HCT116 (cell line): ENCODE results near the gene PRDX4. TPM values are rescaled to one million over a fixed set of nuclear protein-coding genes. Genes with fewer than 3 reads are reported as not detected.

ENCODE experiments used
- ATAC-seq: fragments of 200-7000 bp; cut with Tn5 transposase; 2 replicates; pipeline ENCODE4 v1.9.1; 2020; ENCODE audit warnings: mild to moderate bottlenecking, moderate library complexity
- BruUV-seq: library from RNA; stranded (reverse); fragments of 400-500 nt; replicated peaks from 2 replicates; lab custom pipeline; 2021; lab: Mats Ljungman, UMichigan
- CTCF ChIA-PET: fragments of 300-600 bp; sonication (Branson Sonifier 250); formaldehyde crosslinking; loops from one replicate; lab custom pipeline; 2021; ENCODE audit warnings: antibody characterized with exemption; lab: Charles Lee
- POLR2A ChIA-PET: fragments of 300-600, 350-600 bp; sonication (Branson Sonifier 250); formaldehyde crosslinking; loops from one replicate; lab custom pipeline; 2021; ENCODE audit warnings: antibody characterized with exemption; lab: Charles Lee
- RAD21 ChIA-PET, 2 experiments: fragments of 300-600 bp; sonication (Branson Sonifier 250); formaldehyde crosslinking; loops; one replicate each; lab custom pipeline; 2023; ENCODE audit warnings: low total read pairs in 2 of 2; ENCODE audit not compliant: uncharacterized antibody in 2 of 2, unreplicated experiment in 2 of 2, low non-redundant PET in 1 of 2; lab: Charles Lee
- DNase-seq: peaks from one replicate; pipeline ENCODE4 v3.0.0-alpha.2; 2010; ENCODE audit warnings: low read depth, low spot score
- H2AFZ ChIP-seq: fragments of 200-600 bp; shearing (Covaris generic), sonication (generic); 2 replicates; pipeline ENCODE4 v1.6.1; 2017; ENCODE audit warnings: low read depth, mixed run types, mixed read lengths, antibody characterized with exemption, low read length; ENCODE audit not compliant: poor library complexity, severe bottlenecking
- H3K27ac ChIP-seq: 2 replicates; pipeline ENCODE4 v1.5.1; 2012; ENCODE audit warnings: low read depth, low read length
- H3K27me3 ChIP-seq: fragments of 200-600 bp; sonication (generic); 2 replicates; pipeline ENCODE4 v1.6.1; 2016; ENCODE audit warnings: mixed run types, low read length, mixed read lengths; ENCODE audit not compliant: insufficient read depth
- H3K36me3 ChIP-seq, 2 experiments: fragments of 200-500 bp in 1 of 2; fragments of 200-600 bp in 1 of 2; sonication (Bioruptor generic) in 1 of 2; sonication (generic) in 1 of 2; 2 replicates each; pipeline versions ENCODE4 v1.5.1 to v1.6.1; 2014 to 2016; ENCODE audit warnings: low read length in 2 of 2, inconsistent platforms in 1 of 2, mixed read lengths in 1 of 2, mixed run types in 1 of 2; ENCODE audit not compliant: insufficient read depth in 2 of 2, control insufficient read depth in 1 of 2
- H3K4me1 ChIP-seq, 2 experiments: fragments of 200-600 bp in 1 of 2; sonication (generic) in 1 of 2; 2 replicates each; pipeline versions ENCODE4 v1.5.1 to v1.6.1; 2012 to 2017; ENCODE audit warnings: low read length in 2 of 2, inconsistent platforms in 1 of 2, mild to moderate bottlenecking in 1 of 2, mixed read lengths in 1 of 2, mixed run types in 1 of 2, moderate library complexity in 1 of 2; ENCODE audit not compliant: insufficient read depth in 2 of 2, control insufficient read depth in 1 of 2
- H3K4me2 ChIP-seq: fragments of 200-600 bp; sonication (generic); 2 replicates; pipeline ENCODE4 v1.6.1; 2017; ENCODE audit warnings: mixed run types, low read length, mixed read lengths
- H3K4me3 ChIP-seq, 2 experiments: fragments of 200-600 bp in 1 of 2; sonication (generic) in 1 of 2; replicated peaks in 1 of 2; 2 replicates each; pipeline ENCODE4 v1.5.1; 2011 to 2016; ENCODE audit warnings: low read length in 2 of 2, control low read depth in 1 of 2, low read depth in 1 of 2, mild to moderate bottlenecking in 1 of 2, mixed read lengths in 1 of 2, mixed run types in 1 of 2
- H3K79me2 ChIP-seq: fragments of 200-600 bp; sonication (generic); 2 replicates; pipeline ENCODE4 v1.6.1; 2017; ENCODE audit warnings: mild to moderate bottlenecking, mixed run types, low read length, moderate library complexity, mixed read lengths; ENCODE audit not compliant: insufficient read depth
- H3K9ac ChIP-seq: fragments of 200-600 bp; sonication (generic); 2 replicates; pipeline ENCODE4 v1.6.1; 2016; ENCODE audit warnings: low read length, mixed read lengths
- H3K9me2 ChIP-seq: fragments of 200-600 bp; sonication (generic), shearing (Covaris generic); 2 replicates; pipeline ENCODE4 v1.6.1; 2017; ENCODE audit warnings: mixed run types, mild to moderate bottlenecking, moderate library complexity; ENCODE audit not compliant: insufficient read depth
- H3K9me3 ChIP-seq, 2 experiments: fragments of 200-500 bp in 1 of 2; fragments of 200-600 bp in 1 of 2; sonication (Bioruptor generic) in 1 of 2; sonication (generic) in 1 of 2; 2 replicates each; pipeline ENCODE4 v1.6.1; 2014 to 2017; ENCODE audit warnings: low read length in 2 of 2, mixed read lengths in 2 of 2, inconsistent platforms in 1 of 2, low read depth in 1 of 2, mild to moderate bottlenecking in 1 of 2, mixed run types in 1 of 2, moderate library complexity in 1 of 2; ENCODE audit not compliant: control insufficient read depth in 1 of 2, insufficient read depth in 1 of 2
- H4K20me1 ChIP-seq: fragments of 200-600 bp; sonication (generic), shearing (Covaris generic); 2 replicates; pipeline ENCODE4 v1.6.1; 2017; ENCODE audit warnings: mixed run types, mild to moderate bottlenecking, moderate library complexity; ENCODE audit not compliant: insufficient read depth
- CTCF ChIP-seq, 3 experiments: fragments of 200-600 bp in 1 of 3; sonication (generic) in 1 of 3; IDR thresholded peaks in 2 of 3; conservative IDR thresholded peaks in 1 of 3; 2 replicates each; pipeline ENCODE4 v1.5.1; 2012 to 2017; ENCODE audit warnings: low read depth in 2 of 3, low read length in 2 of 3, antibody characterized with exemption in 1 of 3, borderline replicate concordance in 1 of 3, control low read depth in 1 of 3, mild to moderate bottlenecking in 1 of 3, mixed read lengths in 1 of 3, mixed run types in 1 of 3, moderate library complexity in 1 of 3; ENCODE audit not compliant: insufficient read depth in 1 of 3
- MAX ChIP-seq: IDR thresholded peaks from 2 replicates; pipeline ENCODE4 v1.6.1; 2012
- RAD21 ChIP-seq: IDR thresholded peaks from 2 replicates; pipeline ENCODE4 v1.6.1; 2012; ENCODE audit warnings: low read depth, mild to moderate bottlenecking
- REST ChIP-seq: IDR thresholded peaks from 2 replicates; pipeline ENCODE4 v1.6.1; 2012; ENCODE audit warnings: low read depth
- ZNF274 ChIP-seq: fragments of 200-500 bp; sonication (Bioruptor generic); IDR thresholded peaks from 2 replicates; pipeline ENCODE4 v1.6.1; 2014; ENCODE audit warnings: mild to moderate bottlenecking, low read depth, low read length, inconsistent platforms
- intact Hi-C: fragments of 100-400 bp; cut with micrococcal nuclease; formaldehyde crosslinking; loops from 2 replicates; pipeline ENCODE4 v1.10.0; 2022
- total RNA-seq: library from RNA; stranded (reverse); gene quantifications from one replicate; pipeline ENCODE4 v1.2.1, GENCODE V29; 2021; ENCODE audit not compliant: unreplicated experiment

Gene PRDX4
- total RNA-seq, 1 experiment from 2014 or later = 122 TPM

GRCh38 chrX:23633834-23634580, 33.3 kb upstream of the PRDX4 start:
- H3K4me1 ChIP-seq = no peaks in the 10 kb centered on the region
- POLR2A ChIA-PET = no interaction called here
- H3K4me2 ChIP-seq = no peak overlapping the region
- intact Hi-C loops = loop anchor here (5.0 kb wide), 1 partner anchor 1647 kb away; no protein-coding TSS in a partner anchor
- H3K27ac ChIP-seq = no peak overlapping the region
- no peaks in the 10 kb centered on the region for H3K9me2 ChIP-seq
- no peaks in the 10 kb centered on the region for H3K36me3 ChIP-seq
- no peak overlapping the region for H3K9ac ChIP-seq
- BruUV-seq = no TSS peak
- ATAC-seq (peak; percentile 52; the same call in 1 of the 2 replicates), DNase-seq (no peak)
- RAD21 ChIA-PET = no interaction called here
- peak; percentile 3 to 41 (median 10); a peak in 2 of 6 replicates for TF ChIP-seq CTCF (IDR thresholded peaks at IDR 0.05 in 2 of 3, conservative IDR thresholded peaks at IDR 0.05 in 1 of 3; ENCODE audit: borderline replicate concordance in 1 of 3, insufficient read depth in 1 of 3, low read depth in 2 of 3, low read length in 2 of 3)
- peak; percentile 59 for TF ChIP-seq RAD21
- TF ChIP-seq ZNF274 = no peak
- no peaks in the 10 kb centered on the region for H3K79me2 ChIP-seq
- no peak overlapping the region for H3K4me3 ChIP-seq
- H2AFZ ChIP-seq = no peak overlapping the region
- H3K27me3 ChIP-seq = no peaks in the 10 kb centered on the region
- CTCF ChIA-PET = no interaction called here
- H3K9me3 ChIP-seq = no peaks in the 10 kb centered on the region
- no peaks in the 10 kb centered on the region for H4K20me1 ChIP-seq

GRCh38 chrX:23637187-23637586, 30.1 kb upstream of the PRDX4 start:
- H3K36me3 ChIP-seq = no peaks in the 10 kb centered on the region
- BruUV-seq = no TSS peak
- H3K27ac ChIP-seq = no peak overlapping the region
- H2AFZ ChIP-seq = no peak overlapping the region
- ChIA-PET CTCF (no interaction called here), RAD21 (no interaction called here), POLR2A (no interaction called here)
- DNase-seq (no peak), ATAC-seq (peak; percentile 71)
- TF ChIP-seq REST (no peak), MAX (no peak), RAD21 (peak; percentile 16; the same call in 1 of the 2 replicates), ZNF274 (no peak)
- H3K9me2 ChIP-seq = no peaks in the 10 kb centered on the region
- no peaks in the 10 kb centered on the region for H3K79me2 ChIP-seq
- H3K9me3 ChIP-seq = no peaks in the 10 kb centered on the region
- H3K4me2 ChIP-seq = no peak overlapping the region
- intact Hi-C loops = no loop called here
- no peak overlapping the region for H3K4me3 ChIP-seq
- H3K4me1 ChIP-seq = no peaks in the 10 kb centered on the region
- no peaks in the 10 kb centered on the region for H4K20me1 ChIP-seq
- no peak overlapping the region for H3K9ac ChIP-seq
- no peaks in the 10 kb centered on the region for H3K27me3 ChIP-seq
